HepG2 (cell line): ENCODE data around the gene MS4A2. TPM values are rescaled to one million over a fixed set of nuclear protein-coding genes. Genes with fewer than 3 reads are reported as not detected.

ENCODE experiments used
- ATAC-seq: fragments of 200-7000 bp; cut with Tn5 transposase; 3 replicates; pipeline ENCODE4 v1.9.1; 2020; ENCODE audit warnings: mild to moderate bottlenecking, moderate library complexity
- BruUV-seq: library from RNA; stranded (reverse); fragments of 400-500 nt; replicated peaks from 2 replicates; lab custom pipeline; 2021; lab: Mats Ljungman, UMichigan
- CTCF ChIA-PET: fragments of 300-600 bp; formaldehyde crosslinking; extraction: SDS; loops from one replicate; lab custom pipeline; 2021; ENCODE audit warnings: low total read pairs, inconsistent platforms, low intra/inter-chr PET ratio; lab: Yijun Ruan, JAX
- POLR2A ChIA-PET: fragments of 350-600 bp; sonication (Branson Sonifier 250); formaldehyde crosslinking; loops from one replicate; lab custom pipeline; 2020; ENCODE audit warnings: antibody characterized with exemption, inconsistent platforms; lab: Yijun Ruan, JAX
- DNase-seq: peaks from one replicate; pipeline ENCODE4 v3.0.0-alpha.2; 2015; ENCODE audit warnings: low spot score
- FAIRE-seq: peaks from 3 replicates; lab custom pipeline; 2011; peaks lifted over from hg19 to GRCh38; lab: Jason Lieb, UNC
- H2AFZ ChIP-seq: one replicate; pipeline ENCODE4 v1.6.1; 2011; ENCODE audit warnings: low read length, inconsistent platforms
- H3K27ac ChIP-seq: fragments of 300-600 bp; 3 replicates; pipeline ENCODE4 v1.8.0; 2011; ENCODE audit warnings: mixed run types, mild to moderate bottlenecking, mixed read lengths, low read length, inconsistent platforms; ENCODE audit not compliant: insufficient read depth; ENCODE audit errors: extremely low read length
- H3K27me3 ChIP-seq, 2 experiments: fragments of 200-600 bp in 1 of 2; 2 replicates in 1 of 2; 3 replicates in 1 of 2; pipeline versions ENCODE4 v1.6.0 to v1.8.0; 2011; ENCODE audit warnings: low read length in 2 of 2, mild to moderate bottlenecking in 2 of 2, moderate library complexity in 2 of 2, inconsistent platforms in 1 of 2; ENCODE audit not compliant: insufficient read depth in 2 of 2, control insufficient read depth in 1 of 2
- H3K36me3 ChIP-seq, 2 experiments: fragments of 200-600 bp in 1 of 2; replicated peaks in 1 of 2; 2 replicates in 1 of 2; 3 replicates in 1 of 2; pipeline versions ENCODE4 v1.5.1 to v1.8.0; 2011; ENCODE audit warnings: low read length in 2 of 2, inconsistent platforms in 1 of 2; ENCODE audit not compliant: insufficient read depth in 2 of 2, control insufficient read depth in 1 of 2
- H3K4me1 ChIP-seq: 2 replicates; pipeline ENCODE4 v1.5.1; 2012; ENCODE audit warnings: low read length, inconsistent platforms; ENCODE audit not compliant: insufficient read depth
- H3K4me2 ChIP-seq: 2 replicates; pipeline ENCODE4 v1.6.0; 2011; ENCODE audit warnings: low read depth, low read length, inconsistent platforms
- H3K4me3 ChIP-seq, 3 experiments: fragments of 200-600 bp in 1 of 3; sonication (generic), shearing (Covaris generic) in 1 of 3; replicated peaks in 1 of 3; 2 replicates each; pipeline ENCODE4 v1.5.1; 2011 to 2016; ENCODE audit warnings: low read length in 3 of 3, inconsistent platforms in 2 of 3, low read depth in 2 of 3, mild to moderate bottlenecking in 2 of 3, control low read depth in 1 of 3, mixed read lengths in 1 of 3; ENCODE audit not compliant: insufficient read depth in 1 of 3
- H3K79me2 ChIP-seq: one replicate; pipeline ENCODE4 v1.6.1; 2011; ENCODE audit warnings: low read length, inconsistent platforms; ENCODE audit not compliant: insufficient read depth
- H3K9ac ChIP-seq: 2 replicates; pipeline ENCODE4 v1.6.0; 2011; ENCODE audit warnings: mild to moderate bottlenecking, low read depth, low read length, inconsistent platforms; ENCODE audit not compliant: insufficient read depth
- H3K9me3 ChIP-seq: 2 replicates; pipeline ENCODE4 v1.5.1; 2012; ENCODE audit warnings: mild to moderate bottlenecking, low read length
- H4K20me1 ChIP-seq: 2 replicates; pipeline ENCODE4 v1.6.0; 2011; ENCODE audit warnings: inconsistent platforms, mild to moderate bottlenecking, low read length, moderate library complexity; ENCODE audit not compliant: insufficient read depth
- BORCS8-MEF2B ChIP-seq: sonication (generic); formaldehyde crosslinking; IDR thresholded peaks from 2 replicates; pipeline ENCODE4 v1.8.0; 2022; ENCODE audit warnings: mild to moderate bottlenecking, missing genetic modification reagents
- BRF2 ChIP-seq: sonication (generic); formaldehyde crosslinking; IDR thresholded peaks from 2 replicates; pipeline ENCODE4 v1.8.1; 2022; ENCODE audit warnings: mild to moderate bottlenecking, missing genetic modification reagents
- CEBPB ChIP-seq: IDR thresholded peaks from 2 replicates; pipeline ENCODE4 v1.6.1; 2011; ENCODE audit warnings: low read depth, low read length, improper control_type of control experiment, borderline replicate concordance
- HNRNPK ChIP-seq: fragments of 200-400 bp; formaldehyde crosslinking; IDR thresholded peaks from 2 replicates; pipeline ENCODE4 v1.6.1; 2018; ENCODE audit warnings: low read length, low read depth, moderate library complexity, mild to moderate bottlenecking; ENCODE audit not compliant: poor library complexity, severe bottlenecking
- NFATC3 ChIP-seq: sonication (generic); formaldehyde crosslinking; IDR thresholded peaks from 2 replicates; pipeline ENCODE4 v1.5.1; 2020; ENCODE audit warnings: mild to moderate bottlenecking, missing genetic modification reagents
- NPAS2 ChIP-seq: sonication (generic); formaldehyde crosslinking; IDR thresholded peaks from 2 replicates; pipeline ENCODE4 v1.8.0; 2022; ENCODE audit warnings: mild to moderate bottlenecking, missing genetic modification reagents, borderline replicate concordance
- PATZ1 ChIP-seq: sonication (generic); formaldehyde crosslinking; IDR thresholded peaks from 2 replicates; pipeline ENCODE4 v1.4.0; 2020; ENCODE audit warnings: missing genetic modification reagents
- SP2 ChIP-seq: sonication (generic); formaldehyde crosslinking; IDR thresholded peaks from 2 replicates; pipeline ENCODE4 v1.5.1; 2020; ENCODE audit warnings: mild to moderate bottlenecking, missing genetic modification reagents
- TARDBP ChIP-seq: sonication (generic); formaldehyde crosslinking; IDR thresholded peaks from 2 replicates; pipeline ENCODE4 v1.8.0; 2022; ENCODE audit warnings: mild to moderate bottlenecking, missing genetic modification reagents
- YEATS2 ChIP-seq: sonication (generic); formaldehyde crosslinking; IDR thresholded peaks from 2 replicates; pipeline ENCODE4 v1.4.0; 2020; ENCODE audit warnings: missing genetic modification reagents, borderline replicate concordance
- ZNF180 ChIP-seq: sonication (generic); formaldehyde crosslinking; IDR thresholded peaks from 2 replicates; pipeline ENCODE4 v1.4.0; 2020; ENCODE audit warnings: low read depth, missing genetic modification reagents, borderline replicate concordance
- ZNF460 ChIP-seq: sonication (generic); formaldehyde crosslinking; IDR thresholded peaks from 2 replicates; pipeline ENCODE4 v1.5.1; 2020; ENCODE audit warnings: missing genetic modification reagents, mild to moderate bottlenecking, borderline replicate concordance
- ZNF567 ChIP-seq: sonication (generic); formaldehyde crosslinking; IDR thresholded peaks from 2 replicates; pipeline ENCODE4 v1.8.1; 2023; ENCODE audit warnings: mild to moderate bottlenecking, missing genetic modification reagents, borderline replicate concordance
- ZNF746 ChIP-seq: sonication (generic); formaldehyde crosslinking; IDR thresholded peaks from 2 replicates; pipeline ENCODE4 v1.8.0; 2022; ENCODE audit warnings: mild to moderate bottlenecking, missing genetic modification reagents
- WGBS: methylation state at CpG from one replicate; pipeline ENCODE4 v1.1.6; 2017; ENCODE audit warnings: low lambda C conversion rate; 5-methylcytosine and 5-hydroxymethylcytosine counted together
- in situ Hi-C: cut with HindIII; loops from 2 replicates; pipeline ENCODE4 v1.10.0; 2017; ENCODE audit warnings: low pct_unique_long_range_greater_than_20kb; ENCODE audit not compliant: extremely low pct_ligation_motif_present
- intact Hi-C: fragments of 100-400 bp; cut with micrococcal nuclease; formaldehyde crosslinking; loops from one replicate; pipeline ENCODE4 v1.10.0; 2022; ENCODE audit not compliant: unreplicated experiment
- polyA plus RNA-seq, 8 experiments: library from polyadenylated mRNA; depleted of rRNA in 3 of 8; stranded (reverse) in 7 of 8; unstranded in 1 of 8; fragments of >200 nt; fragmentation: Illumina TruSeq in 4 of 8; extraction: Trizol in 4 of 8; gene quantifications; 2 replicates each; pipeline versions ENCODE4 v1.2.1 to v1.2.3, GENCODE V29; 2011 to 2016; ENCODE audit warnings: low read depth in 4 of 8, missing spikeins in 1 of 8, mixed read lengths in 1 of 8; ENCODE audit not compliant: insufficient read depth in 1 of 8
- total RNA-seq, 5 experiments: library from RNA; depleted of rRNA; stranded (reverse); fragments of >200 nt; fragmentation: Illumina TruSeq; extraction: Trizol; gene quantifications; 2 replicates each; pipeline ENCODE4 v1.2.3, GENCODE V29; 2016; ENCODE audit warnings: low read depth in 1 of 5
- TF ChIP-seq, protein P1 (sequence below): sonication (generic); formaldehyde crosslinking; IDR thresholded peaks from 2 replicates; pipeline ENCODE4 v1.4.0; 2020; ENCODE audit warnings: mild to moderate bottlenecking, missing genetic modification reagents

MS4A2 gene
- total and polyA plus RNA-seq, 2 of the 13 experiments (the other 11 are each of a cell fraction or from before 2014, with no cell fraction given): not detected

GRCh38 chr11:60059521-60060240 lies 28.8 kb upstream of the MS4A2 start (continued):
- no peak for TF ChIP-seq CEBPB
- TF ChIP-seq, protein P1, sequence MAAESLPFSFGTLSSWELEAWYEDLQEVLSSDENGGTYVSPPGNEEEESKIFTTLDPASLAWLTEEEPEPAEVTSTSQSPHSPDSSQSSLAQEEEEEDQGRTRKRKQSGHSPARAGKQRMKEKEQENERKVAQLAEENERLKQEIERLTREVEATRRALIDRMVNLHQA: no peak

GRCh38 chr11:60064111-60064510 lies 24.4 kb upstream of the MS4A2 start:
- H4K20me1 ChIP-seq: no peaks in the 10 kb centered on the region
- ChIA-PET POLR2A (no interaction called here), CTCF (no interaction called here)
- no TSS peak for BruUV-seq
- WGBS: 0% methylated on average over 1 of the region's 1 CpG
- H3K4me2 ChIP-seq: no peak overlapping the region
- no peaks in the 10 kb centered on the region for H3K79me2 ChIP-seq
- H3K4me3 ChIP-seq: no peak overlapping the region
- TF ChIP-seq NPAS2 (CRISPR knock-in tag): no peak
- no peak for TF ChIP-seq HNRNPK
- TF ChIP-seq TARDBP: no peak
- TF ChIP-seq PATZ1 (CRISPR knock-in tag): no peak
- no peak for TF ChIP-seq NFATC3
- no peak for TF ChIP-seq BRF2 (CRISPR knock-in tag)
- TF ChIP-seq BORCS8-MEF2B (CRISPR knock-in tag): no peak
- TF ChIP-seq ZNF746 (CRISPR knock-in tag): no peak
- no peak for TF ChIP-seq YEATS2 (CRISPR knock-in tag)
- no peak for TF ChIP-seq ZNF567 (CRISPR knock-in tag)
- TF ChIP-seq ZNF180: no peak
- no peak for TF ChIP-seq SP2 (CRISPR knock-in tag)
- TF ChIP-seq ZNF460 (CRISPR knock-in tag): no peak
- ATAC-seq: no peak
- no peaks in the 10 kb centered on the region for H3K9me3 ChIP-seq
- H2AFZ ChIP-seq: no peak overlapping the region
- no peak overlapping the region for H3K9ac ChIP-seq
- no peak for FAIRE-seq
- in situ Hi-C loops (no loop called here), intact Hi-C loops (no loop called here)
- no peak for DNase-seq
- H3K27ac ChIP-seq: no peak overlapping the region
- no peaks in the 10 kb centered on the region for H3K36me3 ChIP-seq
- H3K4me1 ChIP-seq: no peaks in the 10 kb centered on the region
- H3K27me3 ChIP-seq: no peaks in the 10 kb centered on the region; a peak in 1 of 5 replicates
